ENCODE data around the gene SHC2.

The SHC2 gene

GRCh38 chr19:369256-369655 lies 91.6 kb downstream of the SHC2 start:
- no peak for TF ChIP-seq CTCF (IDR thresholded peaks at IDR 0.05; ENCODE audit: low read depth, low read length, missing control alignments)
- DNase-seq (ENCODE audit: low read depth), result no peak
- H3K4me3 ChIP-seq (ENCODE audit: low read depth, low read length), result no peak overlapping the region

- H3K4me3 ChIP-seq (ENCODE audit: low read depth, low read length), result no peak overlapping the region
- no peak for DNase-seq (ENCODE audit: low read depth)
- no peak for TF ChIP-seq CTCF (IDR thresholded peaks at IDR 0.05; ENCODE audit: low read depth, low read length, missing control alignments)
Observed at GRCh38 chr19:368630-369024, 92.2 kb downstream of the SHC2 start.

- no peak for TF ChIP-seq CTCF (IDR thresholded peaks at IDR 0.05; ENCODE audit: low read depth, low read length, missing control alignments)
- DNase-seq (ENCODE audit: low read depth), result no peak
- H3K4me3 ChIP-seq (ENCODE audit: low read depth, low read length), result no peak overlapping the region
Observed at GRCh38 chr19:367963-368629, 92.7 kb downstream of the SHC2 start.

- no peak for DNase-seq (ENCODE audit: low read depth)
- H3K4me3 ChIP-seq (ENCODE audit: low read depth, low read length), result no peak overlapping the region
- no peak for TF ChIP-seq CTCF (IDR thresholded peaks at IDR 0.05; ENCODE audit: low read depth, low read length, missing control alignments)
Observed at GRCh38 chr19:367561-367960, 93.3 kb downstream of the SHC2 start.

GRCh38 chr19:366951-367350 lies 93.9 kb downstream of the SHC2 start:
- DNase-seq (ENCODE audit: low read depth), result no peak
- H3K4me3 ChIP-seq (ENCODE audit: low read depth, low read length), result no peak overlapping the region

More at GRCh38 chr19:366951-367350, 93.9 kb downstream of the SHC2 start:
- no peak for TF ChIP-seq CTCF (IDR thresholded peaks at IDR 0.05; ENCODE audit: low read depth, low read length, missing control alignments)
